Measurements from ENCODE around the gene TEPSIN.

TEPSIN gene

GRCh38 chr17:81250286-81251093 lies 11.6 kb upstream of the TEPSIN start:
- DNase-seq (ENCODE audit: low spot score): no peak

GRCh38 chr17:81249223-81250040 lies 10.6 kb upstream of the TEPSIN start:
- no peak for DNase-seq (ENCODE audit: low spot score)

GRCh38 chr17:81248649-81249048 lies 9.8 kb upstream of the TEPSIN start:
- no peak for DNase-seq (ENCODE audit: low spot score)

GRCh38 chr17:81247339-81247990 lies 8.6 kb upstream of the TEPSIN start:
- no peak for DNase-seq (ENCODE audit: low spot score)

GRCh38 chr17:81246679-81247338 lies 8.0 kb upstream of the TEPSIN start:
- no peak for DNase-seq (ENCODE audit: low spot score)

GRCh38 chr17:81246343-81246670 lies 7.5 kb upstream of the TEPSIN start:
- no peak for DNase-seq (ENCODE audit: low spot score)

GRCh38 chr17:81245665-81246342 lies 6.9 kb upstream of the TEPSIN start:
- DNase-seq (ENCODE audit: low spot score): no peak

GRCh38 chr17:81245024-81245664 lies 6.3 kb upstream of the TEPSIN start:
- DNase-seq (ENCODE audit: low spot score): no peak

- DNase-seq (ENCODE audit: low spot score): no peak
Observed at GRCh38 chr17:81244358-81245023, 5.6 kb upstream of the TEPSIN start.

- DNase-seq (ENCODE audit: low spot score): no peak
Observed at GRCh38 chr17:81243333-81243664, 4.4 kb upstream of the TEPSIN start.

- DNase-seq (ENCODE audit: low spot score): no peak
Observed at GRCh38 chr17:81242421-81243332, 3.8 kb upstream of the TEPSIN start.

- peak; percentile 24 for DNase-seq (ENCODE audit: low spot score)
Observed at GRCh38 chr17:81241648-81242420, 3.0 kb upstream of the TEPSIN start.

GRCh38 chr17:81241203-81241602 lies 2.3 kb upstream of the TEPSIN start:
- DNase-seq (ENCODE audit: low spot score): no peak

- no peak for DNase-seq (ENCODE audit: low spot score)
Observed at GRCh38 chr17:81240761-81241160, 1.9 kb upstream of the TEPSIN start.

- DNase-seq (ENCODE audit: low spot score): peak; percentile 50
Observed at GRCh38 chr17:81239714-81240555, 1.1 kb upstream of the TEPSIN start.

- no peak for DNase-seq (ENCODE audit: low spot score)
Observed at GRCh38 chr17:81238490-81238814, 403 bp downstream of the TEPSIN start.

- DNase-seq (ENCODE audit: low spot score): no peak
Observed at GRCh38 chr17:81237591-81238489, 1.0 kb downstream of the TEPSIN start.
